HG02981 (cell line): ENCODE results near the gene HERPUD2.
A peak's percentile ranks its signal among the peaks of the same experiment; 100 is the strongest.

Experiments
- ATAC-seq: cut with Tn5 transposase; IDR thresholded peaks from one replicate; pipeline ENCODE4 v1.9.1; 2021; ENCODE audit warnings: mild to moderate bottlenecking, moderate library complexity; ENCODE audit not compliant: unreplicated experiment

The HERPUD2 gene

GRCh38 chr7:35694784-35695472, at the start of gene HERPUD2:
Gene HERPUD2 (minus strand): TSS chr7:35695135. CDS start chr7:35694330, 805 bp downstream.
- ATAC-seq = peak; percentile 91

GRCh38 chr7:35738889-35739288, 44.0 kb upstream of the HERPUD2 start:
- peak; percentile 67 for ATAC-seq

- no peak for ATAC-seq
Observed at GRCh38 chr7:35736725-35737124, 41.8 kb upstream of the HERPUD2 start.

- no peak for ATAC-seq
Observed at GRCh38 chr7:35735396-35735795, 40.5 kb upstream of the HERPUD2 start.

GRCh38 chr7:35734001-35734483, 39.1 kb upstream of the HERPUD2 start:
- ATAC-seq = no peak

GRCh38 chr7:35731349-35731748, 36.4 kb upstream of the HERPUD2 start:
- no peak for ATAC-seq

GRCh38 chr7:35729061-35729783, 34.3 kb upstream of the HERPUD2 start:
- peak; percentile 50 for ATAC-seq

- ATAC-seq = no peak
Observed at GRCh38 chr7:35728412-35729060, 33.6 kb upstream of the HERPUD2 start.

- ATAC-seq = no peak
Observed at GRCh38 chr7:35727571-35727970, 32.6 kb upstream of the HERPUD2 start.

GRCh38 chr7:35726654-35727053, 31.7 kb upstream of the HERPUD2 start:
- no peak for ATAC-seq

- peak; percentile 41 for ATAC-seq
Observed at GRCh38 chr7:35725280-35725680, 30.3 kb upstream of the HERPUD2 start.

- ATAC-seq = no peak
Observed at GRCh38 chr7:35723011-35723410, 28.1 kb upstream of the HERPUD2 start.

- ATAC-seq = no peak
Observed at GRCh38 chr7:35722054-35722849, 27.3 kb upstream of the HERPUD2 start.

- ATAC-seq = no peak
Observed at GRCh38 chr7:35721288-35721687, 26.4 kb upstream of the HERPUD2 start.

- ATAC-seq = no peak
Observed at GRCh38 chr7:35720849-35721248, 25.9 kb upstream of the HERPUD2 start.

- no peak for ATAC-seq
Observed at GRCh38 chr7:35720032-35720431, 25.1 kb upstream of the HERPUD2 start.

GRCh38 chr7:35718047-35718446, 23.1 kb upstream of the HERPUD2 start:
- no peak for ATAC-seq

GRCh38 chr7:35717516-35717915, 22.6 kb upstream of the HERPUD2 start:
- no peak for ATAC-seq

- ATAC-seq = no peak
Observed at GRCh38 chr7:35717013-35717412, 22.1 kb upstream of the HERPUD2 start.

- no peak for ATAC-seq
Observed at GRCh38 chr7:35716038-35716803, 21.3 kb upstream of the HERPUD2 start.
